Stimulated activated CD8-positive, alpha-beta memory T cell treated with anti-CD3 and anti-CD28 coated beads, Interleukin-15, amount 100 ng/mL, for 4 hours (primary cell): ENCODE data around the gene RPUSD3.
A peak's percentile ranks its signal among the peaks of the same experiment; 100 is the strongest.

Source experiments
- DNase-seq, 2 donors: peaks; one replicate each; pipeline ENCODE4 v3.0.0-alpha.2; 2020; ENCODE audit warnings: low read depth in 2 of 2

The RPUSD3 gene

DNA sequence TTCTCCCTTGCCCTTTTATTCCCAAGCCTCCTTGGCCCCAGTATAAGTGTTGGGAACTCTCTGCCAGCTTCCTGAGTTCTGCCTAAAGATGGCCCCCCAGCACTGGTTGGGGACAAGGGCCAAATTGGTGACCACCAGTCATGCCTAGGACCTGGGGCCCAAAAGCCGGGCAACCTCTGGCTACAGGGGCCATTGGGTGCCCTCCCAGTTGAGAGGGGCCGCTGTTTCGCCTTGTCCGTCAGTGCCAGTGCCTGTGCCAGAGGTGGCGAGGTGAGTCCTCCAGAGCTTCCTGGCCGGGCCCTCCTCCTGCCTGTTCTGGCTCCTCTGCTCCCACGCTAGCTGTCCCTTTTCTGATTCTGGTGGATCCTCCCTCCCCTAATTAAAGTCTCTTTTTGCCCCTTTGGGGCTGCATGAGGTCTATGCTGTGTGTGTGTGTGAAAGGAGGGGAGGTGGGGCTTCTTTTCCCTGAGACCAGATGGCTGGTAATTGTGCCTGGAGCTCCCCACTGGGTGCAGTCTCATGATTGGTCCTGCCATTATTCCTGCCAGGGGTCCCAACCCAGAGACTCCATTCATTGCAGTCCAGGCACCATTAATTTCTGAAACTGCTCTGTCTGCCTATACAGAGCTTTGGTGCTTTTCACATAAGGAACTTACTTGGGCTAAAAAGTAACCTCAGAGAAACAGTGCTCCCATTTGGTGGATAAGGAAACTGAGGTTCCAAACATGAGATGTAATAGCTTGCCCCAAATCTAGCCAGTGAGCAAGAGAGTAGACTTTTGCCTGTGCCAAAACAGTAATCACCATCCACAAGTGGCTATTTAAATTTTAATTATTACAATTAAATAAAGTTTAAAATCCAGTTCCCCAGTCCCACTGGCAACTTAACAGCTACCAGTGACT lies 36.9 kb downstream of the RPUSD3 start:
- DNase-seq = no peak

DNA sequence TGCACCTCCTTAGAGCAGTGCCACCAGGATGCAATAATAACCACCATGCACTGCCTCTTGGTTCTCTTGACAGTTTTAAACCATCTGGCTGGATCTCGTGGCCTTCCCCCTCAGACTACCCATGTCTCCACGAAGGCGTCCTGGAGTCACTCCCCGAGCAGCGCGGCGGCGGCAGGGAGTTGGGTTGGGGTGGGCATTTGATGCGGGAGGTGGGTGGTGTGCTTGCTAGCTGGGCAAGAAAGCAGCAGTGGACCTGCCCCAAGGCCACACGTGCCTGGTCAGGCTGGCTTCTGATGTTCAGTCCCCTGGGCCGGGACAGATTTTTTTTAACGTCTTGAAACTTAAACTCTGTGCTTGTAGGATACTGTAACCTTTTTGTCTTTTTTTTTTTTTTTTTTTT lies 37.7 kb downstream of the RPUSD3 start:
- no peak for DNase-seq

DNA sequence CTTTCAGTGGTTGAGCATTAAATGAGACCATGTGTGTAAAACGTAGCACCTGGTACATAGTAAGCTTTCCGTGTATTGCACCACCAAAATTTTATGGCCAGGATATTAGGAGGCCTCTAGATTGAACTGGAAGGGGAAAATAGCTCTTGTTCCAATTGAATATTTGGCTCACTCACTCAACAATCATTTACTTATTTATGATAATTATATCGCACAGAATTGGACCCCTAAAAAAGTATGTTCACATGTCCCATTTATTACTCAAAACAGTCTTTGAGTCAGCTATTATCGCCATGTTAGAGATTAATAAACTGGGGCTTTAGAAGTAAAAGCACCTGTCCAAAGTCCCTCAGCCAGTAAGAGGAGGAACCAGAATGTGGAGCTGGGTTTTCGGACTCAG lies 38.8 kb downstream of the RPUSD3 start:
- no peak for DNase-seq

DNA sequence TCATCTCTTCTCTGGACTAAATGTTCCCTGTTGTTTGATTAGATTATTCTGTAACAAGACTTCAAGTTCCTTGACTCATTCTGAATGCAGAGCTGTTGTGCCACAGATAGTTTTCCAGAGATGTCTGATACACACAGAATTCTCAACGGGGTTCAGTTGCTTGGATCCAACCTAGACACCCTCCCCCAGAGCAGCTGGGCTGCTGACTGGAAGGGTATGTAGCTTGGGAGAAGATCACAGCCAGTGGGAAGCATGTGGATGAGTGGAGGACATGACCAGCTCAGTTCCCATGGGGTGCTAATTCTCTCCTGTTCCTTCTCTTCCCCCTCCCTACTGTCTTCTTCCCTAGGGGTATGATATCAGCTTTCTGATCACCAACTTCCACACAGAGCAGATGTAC lies 40.3 kb downstream of the RPUSD3 start:
- no peak for DNase-seq

- no peak for DNase-seq
These were observed 43.3 kb downstream of the RPUSD3 start for GRCh38 chr3:9800529-9800928.

GRCh38 chr3:9797196-9797945 lies 46.4 kb downstream of the RPUSD3 start:
- DNase-seq = no peak

- DNase-seq = no peak
These were observed 48.6 kb downstream of the RPUSD3 start for GRCh38 chr3:9795207-9795606.

DNA sequence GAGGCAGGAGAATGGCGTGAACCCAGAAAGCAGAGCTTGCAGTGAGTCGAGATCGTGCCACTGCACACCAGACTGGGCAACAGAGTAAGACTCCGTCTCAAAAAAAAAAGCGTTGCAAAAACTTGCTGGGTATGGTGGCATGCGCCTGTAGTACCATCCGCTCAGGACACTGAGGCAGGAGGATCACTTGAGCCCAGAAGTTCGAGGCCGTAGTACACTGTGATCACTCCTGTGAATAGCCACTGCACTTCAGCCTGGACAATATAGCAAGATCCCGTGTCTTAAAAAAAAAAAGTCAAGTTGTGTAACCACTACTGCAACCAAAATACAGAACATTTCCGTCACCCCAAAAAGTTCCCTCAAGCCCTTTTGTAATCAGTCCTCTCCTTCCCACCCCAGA lies 49.4 kb downstream of the RPUSD3 start:
- no peak for DNase-seq

DNA sequence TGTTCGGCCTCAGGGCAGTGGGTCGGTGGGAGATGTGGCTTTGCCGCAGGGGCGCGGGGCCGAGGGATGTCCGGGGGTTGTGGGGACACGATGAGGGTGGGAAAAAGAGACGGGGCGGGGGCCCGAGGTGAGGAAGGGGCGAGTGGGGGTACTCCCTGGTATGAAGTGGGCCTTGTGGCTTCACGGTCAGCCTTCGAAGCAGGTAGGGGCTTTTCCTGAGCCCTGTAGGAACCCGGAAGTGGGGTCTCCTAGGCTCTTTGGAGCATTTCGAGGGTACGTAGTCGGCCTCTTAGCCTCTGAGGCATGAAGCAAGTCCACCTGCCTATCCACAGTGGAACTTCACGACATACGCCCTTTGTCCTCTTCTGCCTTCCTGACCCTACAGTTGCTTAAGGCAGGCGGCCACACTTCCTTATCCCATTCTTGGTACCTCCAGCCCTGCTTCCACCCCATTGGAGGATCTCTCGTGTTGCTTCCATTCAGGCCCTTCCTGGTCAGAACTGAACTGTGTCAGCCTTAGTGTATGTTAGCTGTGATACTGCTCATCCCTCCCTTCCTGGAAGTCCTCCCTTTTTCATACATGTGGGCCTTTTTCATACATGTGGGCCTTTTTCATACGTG lies 50.5 kb downstream of the RPUSD3 start:
- DNase-seq = no peak

- peak; percentile 89 for DNase-seq
These were observed 51.2 kb downstream of the RPUSD3 start, which contains the start of the genes ARPC4 and TADA3 for GRCh38 chr3:9792405-9793160. Gene ARPC4 (plus strand): TSS chr3:9793082. CDS start chr3:9793122, 40 bp downstream. Gene TADA3 (minus strand): TSS chr3:9792473. CDS start chr3:9791466, 1,007 bp downstream.

DNA sequence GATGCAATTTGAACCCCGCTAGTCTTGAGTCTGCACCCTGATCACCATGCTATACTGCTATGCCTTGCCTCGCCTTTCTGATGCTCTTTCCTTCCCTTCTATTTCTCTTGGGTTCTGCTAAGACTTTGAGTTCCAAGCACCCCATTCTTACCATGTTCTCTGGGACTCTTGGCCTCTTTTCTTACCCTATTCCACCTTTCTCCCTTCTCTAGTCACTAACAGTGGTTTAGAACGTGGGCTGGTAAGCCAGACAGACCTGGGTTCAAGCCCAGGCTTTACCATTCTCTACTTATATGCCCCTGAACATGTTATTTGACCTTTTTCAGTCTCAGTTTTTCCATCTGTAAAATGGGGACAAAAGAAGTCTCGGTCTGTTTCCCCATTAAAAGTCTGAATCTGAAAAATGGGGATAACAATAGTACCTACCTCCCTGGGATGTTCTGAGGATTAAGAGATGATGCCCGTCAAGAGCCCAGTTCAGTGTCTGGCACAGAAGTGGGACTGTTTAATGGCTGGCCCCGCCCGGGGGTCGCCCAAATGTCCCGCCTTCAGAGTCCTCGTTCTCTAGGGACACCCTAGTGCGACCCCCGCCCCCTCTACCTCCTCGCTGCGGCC lies 51.9 kb downstream of the RPUSD3 start:
- DNase-seq = no peak

GRCh38 chr3:9791127-9791526 lies 52.7 kb downstream of the RPUSD3 start:
- DNase-seq = no peak
